Measurements from ENCODE around the gene RPL22.

The RPL22 gene

GRCh38 chr1:6178751-6179563 lies 20.4 kb downstream of the RPL22 start:
- no peak for DNase-seq (ENCODE audit: low read depth)
- no peak overlapping the region for H3K4me3 ChIP-seq (ENCODE audit: low read depth, low read length)

- no peak for DNase-seq (ENCODE audit: low read depth)
Observed at GRCh38 chr1:6177681-6178380, 21.6 kb downstream of the RPL22 start.

GRCh38 chr1:6176779-6177178 lies 22.6 kb downstream of the RPL22 start:
- no peak overlapping the region for H3K4me3 ChIP-seq (ENCODE audit: low read depth, low read length)
- no peak for DNase-seq (ENCODE audit: low read depth)

More at GRCh38 chr1:6177681-6178380, 21.6 kb downstream of the RPL22 start:
- H3K4me3 ChIP-seq (ENCODE audit: low read depth, low read length) = no peak overlapping the region

- no peak for DNase-seq (ENCODE audit: low read depth)
- no peak overlapping the region for H3K4me3 ChIP-seq (ENCODE audit: low read depth, low read length)
Observed at GRCh38 chr1:6175411-6175828, 24.0 kb downstream of the RPL22 start.

- DNase-seq (ENCODE audit: low read depth) = no peak
- H3K4me3 ChIP-seq (ENCODE audit: low read depth, low read length) = no peak overlapping the region
Observed at GRCh38 chr1:6174621-6175410, 24.6 kb downstream of the RPL22 start.

GRCh38 chr1:6172549-6172948 lies 26.8 kb downstream of the RPL22 start:
- no peak for DNase-seq (ENCODE audit: low read depth)
- H3K4me3 ChIP-seq (ENCODE audit: low read depth, low read length) = no peak overlapping the region

- no peak for DNase-seq (ENCODE audit: low read depth)
- no peak overlapping the region for H3K4me3 ChIP-seq (ENCODE audit: low read depth, low read length)
Observed at GRCh38 chr1:6171548-6172124, 27.8 kb downstream of the RPL22 start.

GRCh38 chr1:6170742-6171201 lies 28.6 kb downstream of the RPL22 start:
- no peak for DNase-seq (ENCODE audit: low read depth)
- no peak overlapping the region for H3K4me3 ChIP-seq (ENCODE audit: low read depth, low read length)

GRCh38 chr1:6170116-6170741 lies 29.2 kb downstream of the RPL22 start:
- no peak for DNase-seq (ENCODE audit: low read depth)
- no peak overlapping the region for H3K4me3 ChIP-seq (ENCODE audit: low read depth, low read length)

GRCh38 chr1:6168947-6169586 lies 30.3 kb downstream of the RPL22 start:
- no peak for DNase-seq (ENCODE audit: low read depth)

GRCh38 chr1:6167391-6168303 lies 31.7 kb downstream of the RPL22 start:
- H3K4me3 ChIP-seq (ENCODE audit: low read depth, low read length) = no peak overlapping the region
- no peak for DNase-seq (ENCODE audit: low read depth)

More at GRCh38 chr1:6168947-6169586, 30.3 kb downstream of the RPL22 start:
- no peak overlapping the region for H3K4me3 ChIP-seq (ENCODE audit: low read depth, low read length)

- no peak overlapping the region for H3K4me3 ChIP-seq (ENCODE audit: low read depth, low read length)
- no peak for DNase-seq (ENCODE audit: low read depth)
Observed at GRCh38 chr1:6166655-6167390, 32.6 kb downstream of the RPL22 start.

GRCh38 chr1:6166221-6166620 lies 33.2 kb downstream of the RPL22 start:
- H3K4me3 ChIP-seq (ENCODE audit: low read depth, low read length) = no peak overlapping the region
- no peak for DNase-seq (ENCODE audit: low read depth)

GRCh38 chr1:6165441-6165985 lies 33.9 kb downstream of the RPL22 start:
- H3K4me3 ChIP-seq (ENCODE audit: low read depth, low read length) = no peak overlapping the region
- DNase-seq (ENCODE audit: low read depth) = no peak

GRCh38 chr1:6165027-6165426 lies 34.4 kb downstream of the RPL22 start:
- DNase-seq (ENCODE audit: low read depth) = no peak
- no peak overlapping the region for H3K4me3 ChIP-seq (ENCODE audit: low read depth, low read length)

- no peak for DNase-seq (ENCODE audit: low read depth)
- no peak overlapping the region for H3K4me3 ChIP-seq (ENCODE audit: low read depth, low read length)
Observed at GRCh38 chr1:6163973-6164617, 35.3 kb downstream of the RPL22 start.
